T47D (cell line): ENCODE results near the gene IL34.

Source experiments
- DNase-seq, 2 experiments: peaks; one replicate each; pipeline versions ENCODE4 v3.0.0 to v3.0.0-alpha.2; 2011 to 2012; ENCODE audit warnings: low read depth in 1 of 2, low spot score in 1 of 2
- JUND ChIP-seq: IDR thresholded peaks from 2 replicates; pipeline ENCODE4 v1.6.1; 2012; ENCODE audit warnings: low read depth
- in situ Hi-C: cut with HindIII; loops from 2 replicates; pipeline ENCODE4 v1.10.0; 2016; ENCODE audit warnings: low sequenced_read_pairs, low pct_unique_long_range_greater_than_20kb

The IL34 gene

DNA sequence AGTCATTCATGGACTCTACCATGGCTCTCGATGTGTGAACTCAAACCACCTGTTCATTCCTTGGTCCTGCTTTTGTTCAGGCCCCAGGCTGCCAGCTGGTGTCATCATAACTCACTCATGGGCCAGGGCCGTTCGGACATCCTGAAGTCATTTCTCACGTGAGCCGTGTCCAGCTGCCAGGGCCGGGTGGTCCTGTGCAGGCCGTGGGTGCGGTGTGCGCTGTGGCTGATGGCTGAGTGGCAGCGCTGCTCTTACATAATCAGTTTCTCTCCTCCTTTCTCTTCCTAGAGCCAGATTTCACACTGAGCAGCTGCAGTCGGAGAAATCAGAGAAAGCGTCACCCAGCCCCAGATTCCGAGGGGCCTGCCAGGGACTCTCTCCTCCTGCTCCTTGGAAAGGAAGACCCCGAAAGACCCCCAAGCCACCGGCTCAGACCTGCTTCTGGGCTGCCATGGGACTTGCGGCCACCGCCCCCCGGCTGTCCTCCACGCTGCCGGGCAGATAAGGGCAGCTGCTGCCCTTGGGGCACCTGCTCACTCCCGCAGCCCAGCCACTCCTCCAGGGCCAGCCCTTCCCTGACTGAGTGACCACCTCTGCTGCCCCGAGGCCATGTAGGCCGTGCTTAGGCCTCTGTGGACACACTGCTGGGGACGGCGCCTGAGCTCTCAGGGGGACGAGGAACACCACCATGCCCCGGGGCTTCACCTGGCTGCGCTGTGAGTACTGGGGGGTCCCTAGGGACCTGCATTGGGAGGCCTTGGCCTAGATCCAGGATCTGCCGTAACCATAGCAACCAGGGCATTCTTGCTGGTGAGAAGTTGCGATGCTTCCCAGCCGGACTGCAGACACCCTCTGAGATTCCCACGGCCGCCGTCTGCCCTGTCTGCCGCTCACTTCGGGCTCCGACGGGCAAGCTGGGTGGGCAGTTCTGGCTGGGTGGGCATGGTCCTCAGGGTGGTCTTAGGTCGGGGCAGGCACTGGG, at the start of gene IL34:
TSS of gene IL34 (plus strand) at position 300 of the 982 bp plus-strand sequence. CDS start at position 689, 389 bp downstream.
- no peak for TF ChIP-seq JUND
- DNase-seq: no peak
- in situ Hi-C loops: no loop called here

DNA sequence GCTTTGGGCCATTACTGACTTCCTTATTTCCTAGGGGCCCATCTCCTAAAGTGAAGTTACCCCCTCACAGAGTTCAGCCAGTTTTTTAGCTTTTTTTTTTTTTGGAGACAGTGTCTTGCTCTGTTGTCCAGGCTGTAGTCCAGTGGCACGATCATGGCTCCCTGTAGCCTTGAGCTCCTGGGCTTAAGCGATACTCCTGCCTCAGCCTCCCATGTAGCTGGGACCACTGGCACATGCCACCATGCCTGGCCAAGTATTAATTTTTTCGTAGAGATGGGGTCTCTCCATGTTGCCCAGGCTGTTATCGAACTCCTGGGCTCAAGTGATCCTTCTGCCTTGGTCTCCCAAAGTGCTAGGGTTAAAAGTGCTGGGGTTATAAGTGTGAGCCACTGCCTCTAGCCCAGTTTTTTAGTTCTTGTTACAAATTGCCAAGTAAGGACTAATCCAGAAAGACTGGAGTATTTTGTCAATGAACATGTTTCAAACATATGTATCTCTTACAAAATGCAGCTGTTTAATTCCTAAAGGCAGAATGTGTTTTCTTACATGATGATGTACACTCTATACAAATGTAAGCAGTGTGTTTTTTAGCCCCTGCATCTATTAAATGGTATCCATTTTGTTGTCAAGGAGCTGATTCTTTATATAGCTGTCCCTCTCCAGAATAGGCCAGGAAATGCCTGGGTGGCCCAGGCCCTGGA, 49.1 kb upstream of the IL34 start:
- in situ Hi-C loops: no loop called here
- no peak for TF ChIP-seq JUND
- no peak for DNase-seq

DNA sequence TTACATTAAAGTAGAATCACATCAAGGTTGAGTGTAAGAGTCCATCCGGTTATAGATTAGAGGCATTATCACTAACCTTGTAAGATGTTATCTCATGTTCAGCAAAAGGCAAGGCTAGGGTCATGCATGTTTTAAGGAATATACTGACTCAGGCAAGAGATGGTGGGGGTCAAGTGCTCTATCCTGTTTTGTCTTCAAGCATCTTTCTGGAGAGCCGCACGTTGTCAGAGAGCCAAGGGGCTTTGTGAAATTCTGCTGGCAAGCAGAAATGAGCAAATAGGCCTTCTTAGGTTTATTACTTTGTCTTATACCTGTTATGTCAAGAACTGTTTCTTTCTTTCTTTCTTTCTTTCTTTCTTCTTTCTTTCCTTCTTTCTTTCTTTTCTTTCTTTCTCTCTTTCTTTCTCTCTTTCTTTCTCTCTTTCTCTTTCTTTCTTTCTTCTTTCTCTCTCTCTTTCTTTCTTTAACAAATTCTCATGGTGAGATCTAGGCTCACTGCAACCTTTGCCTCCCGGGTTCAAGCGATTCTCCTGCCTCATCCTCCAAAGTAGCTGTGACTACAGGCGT, 47.3 kb upstream of the IL34 start:
- no peak for DNase-seq
- in situ Hi-C loops: no loop called here
- TF ChIP-seq JUND: no peak

DNA sequence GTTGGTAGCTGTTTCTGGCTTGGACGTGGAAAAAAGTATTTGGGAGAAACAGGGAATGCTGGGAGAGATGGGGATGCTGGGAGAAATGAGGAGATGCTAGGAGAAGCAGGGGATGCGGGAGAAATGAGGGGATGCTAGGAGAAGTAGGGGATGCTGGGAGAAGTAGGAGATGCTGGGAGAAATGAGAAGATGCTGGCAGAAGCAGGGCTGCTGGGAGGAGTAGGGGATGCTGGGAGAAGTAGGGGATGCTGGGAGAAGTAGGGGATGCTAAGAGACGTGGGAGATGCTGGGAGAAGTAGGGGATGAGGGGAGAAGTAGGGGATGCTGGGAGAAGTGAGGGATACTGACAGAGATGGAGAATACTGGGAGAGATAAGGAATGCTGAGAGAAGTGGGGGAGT, 45.6 kb upstream of the IL34 start:
- in situ Hi-C loops: no loop called here
- DNase-seq: no peak
- no peak for TF ChIP-seq JUND

DNA sequence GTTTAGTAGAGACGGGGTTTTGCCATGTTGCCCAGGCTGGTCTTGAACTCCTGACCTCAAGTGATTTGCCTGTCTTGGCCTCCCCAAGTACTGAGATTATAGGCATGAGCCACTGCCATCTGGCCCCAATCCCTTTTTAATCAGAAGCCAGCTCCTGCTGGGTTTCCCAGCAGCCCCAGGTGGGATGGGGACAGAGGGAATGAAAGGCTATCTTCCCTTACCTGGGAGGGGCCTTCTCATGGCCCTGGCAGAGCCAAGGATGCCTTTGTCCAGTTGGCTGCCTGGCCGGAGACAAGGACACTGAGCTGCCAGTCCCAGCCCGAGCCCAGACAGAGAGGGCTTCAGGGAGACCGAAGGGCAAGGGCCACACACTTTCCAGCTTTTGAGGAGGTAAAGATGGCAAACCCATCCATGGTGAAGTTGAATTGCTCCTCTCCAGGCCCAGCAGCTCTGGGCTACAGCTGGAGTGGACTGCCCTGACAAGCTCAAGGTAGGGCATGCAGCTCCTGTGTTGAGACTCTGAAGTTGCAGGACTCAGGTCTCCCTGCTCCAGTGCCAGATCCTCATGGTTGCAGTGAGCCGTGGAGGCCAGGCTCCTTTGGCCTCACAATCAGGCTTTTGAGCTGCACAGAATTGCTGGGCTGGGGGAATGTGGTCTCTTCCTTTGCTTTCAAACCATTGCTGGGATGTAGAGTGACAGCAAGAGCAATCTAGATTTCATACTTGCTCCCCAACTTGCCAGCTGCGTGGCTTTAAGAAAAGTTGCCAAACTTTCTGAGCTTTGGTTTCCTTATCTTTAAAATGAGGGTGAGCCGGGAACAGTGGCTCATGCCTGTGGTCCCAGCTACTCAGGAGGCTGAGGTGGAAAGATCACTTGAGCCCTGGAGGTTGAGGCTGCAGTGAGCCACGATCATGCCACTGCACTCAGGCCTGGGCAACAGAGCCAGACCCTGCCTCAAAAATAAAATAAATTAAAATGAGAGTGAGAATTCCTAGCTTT, 44.5 kb upstream of the IL34 start:
- in situ Hi-C loops: no loop called here
- DNase-seq: no peak
- no peak for TF ChIP-seq JUND

DNA sequence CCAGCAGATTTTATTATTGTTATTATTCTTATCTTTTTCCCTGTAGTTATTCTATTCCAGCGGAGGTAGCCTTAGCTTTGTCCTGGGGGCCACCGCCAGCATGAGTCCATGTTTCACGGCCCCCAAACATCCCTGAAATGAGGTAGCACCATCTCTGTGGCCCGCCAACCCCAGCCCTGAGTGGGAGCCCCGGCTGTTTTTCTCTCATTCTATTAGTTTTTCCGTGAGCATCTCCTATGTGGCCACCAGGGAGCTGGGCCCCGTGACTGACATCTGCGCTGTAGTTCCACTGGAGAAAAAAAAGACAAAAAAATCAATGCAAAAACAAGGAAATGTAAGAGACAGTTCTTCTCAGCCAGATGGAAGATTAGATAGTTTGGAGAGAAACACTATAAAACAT, 43.5 kb upstream of the IL34 start:
- in situ Hi-C loops: no loop called here
- TF ChIP-seq JUND: no peak
- DNase-seq: no peak

DNA sequence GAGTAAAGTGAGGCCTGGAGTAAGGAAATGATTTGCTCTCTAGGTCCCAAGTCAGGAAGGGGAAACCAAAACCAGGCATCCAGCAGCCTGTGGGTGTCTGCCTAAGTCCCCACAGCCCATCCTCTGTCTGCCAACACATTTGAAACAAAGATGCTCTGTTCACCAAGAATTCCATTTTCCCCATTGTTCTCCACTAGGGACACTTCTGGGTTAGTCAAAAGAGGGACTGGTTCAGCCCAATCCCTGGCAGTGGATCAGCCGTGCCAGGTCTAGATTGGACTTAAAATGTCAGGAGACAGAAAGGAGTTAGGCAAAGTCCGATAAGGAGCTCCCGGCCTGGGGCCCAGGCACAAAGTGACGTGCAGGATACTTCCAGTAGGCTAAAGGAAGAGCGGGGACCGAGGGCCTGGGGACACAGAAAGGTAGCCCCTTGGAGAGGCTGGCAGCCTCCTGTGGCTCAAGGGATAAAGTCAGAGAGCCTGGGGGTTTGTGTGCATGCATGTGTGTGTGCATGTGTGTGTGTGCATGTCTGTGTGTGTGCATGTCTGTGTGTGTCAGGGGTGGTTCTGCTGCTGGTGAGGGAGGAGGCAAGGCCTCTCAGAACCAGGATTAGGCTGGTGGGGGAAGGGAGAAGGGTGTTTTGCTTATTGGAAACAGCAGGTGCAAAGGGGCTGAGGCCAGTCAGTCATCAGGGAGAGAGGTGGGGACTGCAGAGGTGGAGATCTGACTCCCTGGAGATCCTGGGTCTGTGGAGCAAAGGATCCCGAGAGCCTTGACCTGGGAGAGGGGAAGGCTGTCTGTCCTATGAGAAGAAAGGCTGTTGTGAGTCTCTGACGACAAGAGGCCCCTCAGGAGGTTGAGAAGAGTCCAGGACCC, 41.7 kb upstream of the IL34 start:
- DNase-seq: no peak
- in situ Hi-C loops: no loop called here
- TF ChIP-seq JUND: no peak

DNA sequence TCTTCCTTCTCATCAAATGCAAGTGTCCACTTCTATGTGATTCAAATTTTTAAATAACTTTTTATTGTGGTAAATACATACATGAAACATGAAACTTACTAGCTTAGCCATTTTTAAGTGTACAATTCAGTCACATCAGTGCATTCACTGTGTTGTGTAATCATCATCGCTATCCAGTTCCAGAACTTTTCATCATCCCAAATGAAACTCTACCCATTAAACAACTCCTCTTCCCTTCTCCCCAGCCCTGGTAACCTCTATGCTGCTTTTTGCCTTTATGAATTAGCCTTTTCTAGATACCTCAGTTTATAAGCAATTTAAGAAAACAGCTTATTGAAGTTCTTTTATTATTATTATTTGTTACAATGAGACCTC, 41.1 kb upstream of the IL34 start:
- in situ Hi-C loops: no loop called here
- no peak for TF ChIP-seq JUND
- DNase-seq: no peak

DNA sequence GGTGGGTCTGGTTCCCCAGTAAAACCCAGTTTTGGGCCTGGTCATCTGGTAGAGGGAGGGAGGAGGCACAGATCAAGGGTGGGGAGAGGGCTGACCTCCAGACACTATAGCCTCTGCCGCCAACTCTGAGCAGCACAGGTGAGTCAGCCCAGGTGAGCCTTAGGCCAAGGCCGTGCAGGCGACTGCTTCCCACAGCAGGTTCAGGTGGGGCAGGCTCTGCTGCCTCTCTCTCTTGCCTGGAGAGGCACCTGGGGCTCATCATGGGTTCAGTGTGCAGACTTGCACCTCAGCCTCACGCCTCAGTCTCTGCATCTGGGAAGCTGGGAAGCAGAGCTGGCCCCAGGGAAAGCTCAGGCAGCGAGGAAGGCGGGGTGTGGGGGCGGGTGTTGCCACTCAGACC, 37.8 kb upstream of the IL34 start:
- in situ Hi-C loops: no loop called here
- peak in 1 of 2 experiments; percentile 7 for DNase-seq

DNA sequence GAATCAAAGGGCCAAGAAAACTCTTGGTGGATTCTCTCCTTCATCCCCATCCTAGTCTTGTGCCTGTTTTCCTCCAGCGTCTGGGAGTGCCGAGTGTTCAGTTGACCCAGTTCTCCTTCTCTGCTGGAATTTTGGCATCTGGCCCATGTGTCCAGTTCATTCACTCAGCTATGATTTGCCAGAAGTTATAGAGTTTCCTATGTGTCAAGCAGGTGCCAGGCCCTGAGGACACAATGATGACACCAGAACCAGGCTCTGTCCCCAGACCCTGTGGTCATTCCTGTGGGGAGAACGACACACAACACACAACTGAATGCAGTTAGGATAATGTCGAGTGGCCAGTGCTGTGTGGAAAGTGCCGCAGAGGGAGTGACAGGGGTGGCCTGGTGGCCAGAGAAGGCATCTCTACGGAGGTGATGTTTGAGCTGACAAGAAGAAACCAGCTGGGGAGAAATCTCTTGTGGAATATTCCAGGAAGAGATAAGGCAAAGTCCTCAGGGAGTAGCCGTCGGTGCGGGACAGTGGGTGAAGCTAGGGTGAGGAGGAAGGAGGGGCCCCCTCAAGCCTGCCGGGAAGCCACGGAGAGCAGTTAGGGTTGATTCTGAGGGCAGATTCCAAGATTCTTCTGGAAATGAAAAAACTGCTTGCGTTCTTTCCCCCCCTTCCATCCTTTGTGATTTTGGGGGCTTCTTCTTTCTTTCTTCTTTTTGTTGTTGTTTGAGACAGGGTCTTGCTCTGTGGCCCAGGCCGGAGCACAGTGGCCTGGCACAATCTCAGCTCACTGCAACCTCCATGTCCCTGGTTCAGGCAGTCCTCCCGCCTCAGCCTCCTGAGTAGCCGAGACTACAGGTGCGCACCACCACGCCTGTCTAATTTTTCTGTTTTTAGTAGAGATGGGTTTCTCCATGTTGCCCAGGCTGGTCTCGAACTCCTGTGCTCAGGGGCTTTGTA, 35.8 kb upstream of the IL34 start:
- DNase-seq: peak in 1 of 2 experiments; percentile 67
- in situ Hi-C loops: no loop called here
- TF ChIP-seq JUND: no peak

More for the DNA sequence above, 37.8 kb upstream of the IL34 start:
- no peak for TF ChIP-seq JUND
